Activated CD4-positive, alpha-beta T cell treated with anti-CD3 and anti-CD28 coated beads for 36 hours (primary cell): ENCODE results near the gene SMIM1. TPM values are rescaled to one million over a fixed set of nuclear protein-coding genes. Genes with fewer than 3 reads are reported as not detected.
"Not testable (repeated sequence)": the region's sequence is repeated elsewhere in the genome, so short reads cannot be mapped to it uniquely, and the experiment has no call there.

ENCODE experiments used
- ATAC-seq: fragments of 200-7000 bp; cut with Tn5 transposase; one replicate; pipeline ENCODE4 v1.10.0; 2021; ENCODE audit warnings: mild to moderate bottlenecking, moderate library complexity
- CTCF ChIA-PET: fragments of 350-600 bp; sonication (Branson Sonifier 250); formaldehyde crosslinking; loops from one replicate; lab custom pipeline; 2021; ENCODE audit warnings: antibody characterized with exemption; lab: Charles Lee
- POLR2A ChIA-PET: fragments of 350-600 bp; sonication (Branson Sonifier 250); formaldehyde crosslinking; loops from one replicate; lab custom pipeline; 2021; ENCODE audit warnings: antibody characterized with exemption, inconsistent platforms; lab: Charles Lee
- DNase-seq: peaks from one replicate; pipeline ENCODE4 v3.0.0-alpha.2; 2020
- H3K27ac Mint-ChIP-seq: one replicate; pipeline ENCODE4 v1.8.0; 2021; ENCODE audit warnings: mixed read lengths
- H3K27me3 Mint-ChIP-seq: one replicate; pipeline ENCODE4 v1.8.0; 2021; ENCODE audit warnings: mixed read lengths
- H3K36me3 Mint-ChIP-seq: one replicate; pipeline ENCODE4 v1.8.0; 2021; ENCODE audit warnings: low read depth, mixed read lengths
- H3K4me1 Mint-ChIP-seq: one replicate; pipeline ENCODE4 v1.8.0; 2021; ENCODE audit warnings: mixed read lengths
- H3K4me3 Mint-ChIP-seq: one replicate; pipeline ENCODE4 v1.8.0; 2021; ENCODE audit warnings: mild to moderate bottlenecking, moderate library complexity, mixed read lengths
- H3K9me3 Mint-ChIP-seq: one replicate; pipeline ENCODE4 v1.8.0; 2021; ENCODE audit warnings: low read depth, mixed read lengths
- intact Hi-C, 2 experiments: fragments of 100-400 bp; cut with DNase I in 1 of 2; cut with micrococcal nuclease in 1 of 2; formaldehyde crosslinking; loops; one replicate each; pipeline versions ENCODE4 v1.14.2 to v1.15.1; 2022 to 2024; cut with DNase I, micrococcal nuclease
- total RNA-seq, 2 experiments: library from RNA; stranded (reverse); gene quantifications; one replicate each; pipeline ENCODE4 v1.2.3, GENCODE V29; 2021

Gene SMIM1
- total RNA-seq, 2 experiments from 2014 or later = 3.0 to 4.2 TPM

DNA sequence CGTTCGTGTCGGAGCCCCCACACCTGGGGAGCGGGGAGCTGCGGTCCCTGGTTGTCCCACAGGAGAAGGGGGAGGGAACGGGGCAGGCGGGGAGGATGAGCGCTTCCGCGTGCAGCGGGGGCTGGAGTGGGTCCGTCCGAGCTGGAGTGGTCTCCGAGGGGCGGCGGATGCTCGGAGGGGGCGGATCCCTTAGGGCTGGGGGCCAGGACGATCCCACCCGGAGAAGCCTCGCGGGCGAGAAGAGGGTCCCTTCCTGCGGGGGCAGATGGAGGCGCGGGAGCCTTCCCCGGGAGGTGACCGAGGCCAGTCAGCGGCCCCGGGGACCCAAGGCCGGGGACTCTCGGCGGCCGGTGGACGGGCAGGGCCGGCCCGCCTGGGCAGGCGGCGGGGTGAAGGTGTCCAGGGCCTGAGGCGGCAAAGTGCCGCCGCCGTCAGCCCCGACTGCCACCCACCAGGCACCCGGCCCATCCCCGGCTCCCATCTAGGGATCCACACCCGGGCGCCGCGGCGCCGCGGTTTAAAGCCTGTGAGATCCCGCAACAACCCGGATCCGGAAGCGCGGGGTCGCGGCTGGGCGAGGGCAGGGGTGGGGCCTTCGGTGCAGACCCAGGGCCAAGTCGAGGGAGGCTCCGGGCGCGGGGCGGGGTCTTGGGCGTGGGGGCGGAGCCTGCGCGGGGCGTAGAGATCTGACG lies 25.6 kb upstream of the SMIM1 start:
- ChIA-PET CTCF (no interaction called here), POLR2A (no interaction called here)
- no peaks in the 10 kb centered on the region for H3K27me3 Mint-ChIP-seq

DNA sequence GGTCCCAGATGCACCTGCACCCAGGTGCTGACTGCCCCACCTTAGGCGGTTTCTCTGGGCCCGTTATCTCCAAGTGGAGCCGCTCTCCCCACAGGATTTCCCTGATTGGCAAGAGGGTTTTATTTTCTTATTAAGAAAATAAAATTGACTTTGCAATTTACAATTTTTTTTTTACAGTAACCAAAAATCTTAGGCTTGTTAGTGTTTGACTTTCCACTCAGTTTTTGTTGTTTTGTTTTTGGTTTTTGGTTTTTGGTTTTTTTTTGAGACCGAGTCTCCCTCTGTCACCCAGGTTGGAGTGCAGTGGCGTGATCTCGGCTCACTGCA lies 25.1 kb upstream of the SMIM1 start:
- intact Hi-C loops = loop anchor here (1.0 kb wide), 7 partner anchors 25 to 216 kb away; partner anchors contain the start of genes LRRC47 (in 2 of the 2), C1orf174 (in 1 of the 2), CEP104 (in 1 of the 2) and DFFB (in 1 of the 2)
- Mint-ChIP-seq H3K27ac (no peak overlapping the region), H3K4me1 (peaks cover 32% of the 10 kb centered on the region), H3K9me3 (no peaks in the 10 kb centered on the region), H3K27me3 (no peaks in the 10 kb centered on the region), H3K36me3 (no peaks in the 10 kb centered on the region), H3K4me3 (peak overlapping the region; percentile 77)
- DNase-seq (no peak), ATAC-seq (no peak)
- POLR2A ChIA-PET = no interaction called here
- CTCF ChIA-PET = interaction anchor here (0.8 kb wide), 1 partner anchor 52 kb away, joined by 3 read pairs; no protein-coding TSS in a partner anchor

More for the DNA sequence above, 25.6 kb upstream of the SMIM1 start:
- H3K4me1 Mint-ChIP-seq = peaks cover 32% of the 10 kb centered on the region
- peak overlapping the region; percentile 51 for H3K27ac Mint-ChIP-seq
- ATAC-seq (peak; percentile 99), DNase-seq (peak; percentile 95)
- H3K36me3 Mint-ChIP-seq = no peaks in the 10 kb centered on the region
- peak overlapping the region; percentile 77 for H3K4me3 Mint-ChIP-seq
- intact Hi-C loops = loop anchor here (1.0 kb wide), 7 partner anchors 25 to 216 kb away; partner anchors contain the start of genes LRRC47 (in 2 of the 2), C1orf174 (in 1 of the 2), CEP104 (in 1 of the 2) and DFFB (in 1 of the 2)
- H3K9me3 Mint-ChIP-seq = no peaks in the 10 kb centered on the region

DNA sequence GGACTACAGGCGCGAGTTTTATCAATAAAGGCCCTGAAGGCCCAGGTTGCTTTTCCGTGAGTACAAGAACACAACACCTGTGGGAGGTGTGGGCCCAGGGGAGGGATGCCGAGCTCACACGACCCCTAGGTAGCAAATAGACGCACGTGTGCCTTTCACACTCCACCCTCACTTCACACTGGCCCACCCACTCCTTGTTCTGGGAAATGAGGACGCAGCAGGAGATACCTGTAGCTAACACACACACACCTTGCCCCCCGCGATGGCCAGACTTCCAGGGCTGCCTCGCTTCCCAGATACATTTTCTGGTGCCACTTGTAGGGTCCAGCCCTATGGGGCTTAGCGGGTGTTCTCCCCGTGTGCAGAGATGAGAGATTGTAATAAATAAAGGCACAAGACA lies 24.6 kb upstream of the SMIM1 start:
- CTCF ChIA-PET = interaction anchor here (0.8 kb wide), 1 partner anchor 53 kb away, joined by 3 read pairs; no protein-coding TSS in a partner anchor
- ATAC-seq = no peak
- Mint-ChIP-seq H3K9me3 (no peaks in the 10 kb centered on the region), H3K4me3 (peak overlapping the region; percentile 77), H3K27me3 (no peaks in the 10 kb centered on the region), H3K4me1 (peaks cover 32% of the 10 kb centered on the region), H3K36me3 (no peaks in the 10 kb centered on the region), H3K27ac (no peak overlapping the region)
- POLR2A ChIA-PET = no interaction called here
- no peak for DNase-seq
- intact Hi-C loops = loop anchor here (1.0 kb wide), 7 partner anchors 24 to 217 kb away; partner anchors contain the start of genes LRRC47 (in 2 of the 2), C1orf174 (in 1 of the 2), CEP104 (in 1 of the 2) and DFFB (in 1 of the 2)

DNA sequence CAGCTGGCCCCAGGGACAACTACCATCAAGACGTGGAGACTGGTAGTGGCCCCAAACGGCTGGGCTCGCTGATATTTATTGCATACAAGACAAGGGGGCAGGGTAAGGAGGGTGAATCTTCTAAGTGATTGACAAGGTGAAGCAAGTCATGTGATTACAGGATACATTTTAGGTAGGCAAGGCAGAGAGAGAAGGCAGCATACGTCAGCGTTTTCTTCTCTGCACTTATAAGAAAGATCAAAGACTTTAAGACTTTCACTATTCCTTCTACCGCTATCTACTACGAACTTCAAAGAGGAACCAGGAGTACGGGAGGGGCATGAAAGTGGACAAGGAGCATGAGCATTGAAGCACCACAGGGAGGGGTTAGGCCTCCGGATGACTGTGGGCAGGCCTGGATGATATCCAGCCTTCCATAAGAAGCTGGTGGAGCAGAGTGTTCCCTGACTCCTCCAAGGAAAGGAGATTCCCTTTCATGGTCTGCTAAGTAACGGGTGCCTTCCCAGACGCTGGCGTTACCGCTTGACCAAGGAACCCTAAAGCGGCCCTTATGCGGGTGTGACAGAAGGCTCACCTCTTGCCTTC lies 24.1 kb upstream of the SMIM1 start:
- H3K36me3 Mint-ChIP-seq, intact Hi-C loops, H3K9me3 Mint-ChIP-seq, ATAC-seq, DNase-seq, H3K27ac Mint-ChIP-seq, H3K27me3 Mint-ChIP-seq, POLR2A ChIA-PET: not testable (repeated sequence)
- CTCF ChIA-PET = interaction anchor here (0.8 to 1.2 kb wide), 2 partner anchors 39 to 53 kb away, joined by 3 to 4 read pairs; no protein-coding TSS in a partner anchor
- peaks cover 32% of the 10 kb centered on the region for H3K4me1 Mint-ChIP-seq
- peak overlapping the region; percentile 77 for H3K4me3 Mint-ChIP-seq

- no peaks in the 10 kb centered on the region for H3K27me3 Mint-ChIP-seq
- no peak overlapping the region for H3K4me3 Mint-ChIP-seq
- no peak for ATAC-seq
- no peaks in the 10 kb centered on the region for H3K36me3 Mint-ChIP-seq
- H3K4me1 Mint-ChIP-seq = peaks cover 28% of the 10 kb centered on the region
- no peak for DNase-seq
- no peaks in the 10 kb centered on the region for H3K9me3 Mint-ChIP-seq
- H3K27ac Mint-ChIP-seq = no peak overlapping the region
- ChIA-PET POLR2A (no interaction called here), CTCF (interaction anchor here (1.2 kb wide), 1 partner anchor 38 kb away, joined by 4 read pairs; no protein-coding TSS in a partner anchor)
- intact Hi-C loops = no loop called here
Observed at GRCh38 chr1:3749512-3749911, 23.0 kb upstream of the SMIM1 start.

DNA sequence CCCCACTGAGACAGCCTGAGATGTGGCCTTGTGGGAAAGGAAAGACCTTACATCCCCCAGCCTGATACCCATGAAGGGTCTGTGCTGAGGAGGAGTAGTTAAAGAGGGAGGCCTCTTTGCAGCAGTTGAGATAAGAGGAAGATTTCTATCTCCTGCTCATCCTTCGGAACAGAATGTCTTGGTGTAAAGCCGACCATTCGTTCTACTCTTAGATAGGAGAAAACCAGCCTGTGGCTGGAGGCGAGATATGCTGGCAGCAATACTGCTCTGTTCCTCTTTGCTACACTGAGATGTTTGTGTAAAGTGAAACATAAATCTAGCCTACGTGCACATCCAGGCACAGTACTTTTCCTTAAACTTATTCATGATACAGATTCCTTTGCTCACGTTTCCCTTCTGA lies 21.8 kb upstream of the SMIM1 start:
- Mint-ChIP-seq H3K4me3 (no peak overlapping the region), H3K4me1 (peaks cover 16% of the 10 kb centered on the region), H3K27me3 (no peaks in the 10 kb centered on the region), H3K36me3 (no peaks in the 10 kb centered on the region), H3K9me3 (no peaks in the 10 kb centered on the region), H3K27ac (no peak overlapping the region)
- intact Hi-C loops = no loop called here
- ATAC-seq (no peak), DNase-seq (no peak)
- ChIA-PET CTCF (no interaction called here), POLR2A (no interaction called here)

DNA sequence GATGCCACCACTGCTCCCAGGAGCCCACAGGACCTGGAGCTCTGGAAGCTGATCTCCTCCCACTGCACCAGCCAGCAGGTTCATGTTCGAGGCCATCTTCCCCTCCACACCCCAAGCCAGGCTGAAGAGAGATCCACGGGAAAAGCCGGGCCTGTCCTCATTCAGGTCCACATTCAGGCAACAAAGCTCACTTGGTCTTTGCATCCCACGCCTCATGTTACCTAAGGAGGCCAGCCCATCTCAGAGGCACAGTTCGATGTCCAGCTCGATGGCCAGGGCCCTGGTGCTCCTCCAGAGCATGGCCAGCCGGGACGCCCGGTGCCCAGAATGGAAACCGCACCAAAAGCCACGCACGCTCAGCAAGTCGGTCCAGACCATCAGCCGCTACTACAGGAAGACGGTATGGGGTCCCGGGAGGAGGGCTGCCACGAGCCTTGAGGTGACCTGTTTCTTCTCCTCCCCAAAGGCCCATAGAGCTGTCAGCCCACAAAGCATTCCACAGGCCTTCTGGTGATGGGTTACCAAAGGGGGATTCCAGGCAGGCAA lies 20.1 kb upstream of the SMIM1 start, which contains the start of gene CCDC27:
CCDC27 (plus strand) TSS at position 51 of the 546 bp plus-strand sequence; CDS start at position 83, 32 bp downstream.
- H3K4me1 Mint-ChIP-seq = peaks cover 8% of the 10 kb centered on the region
- H3K27me3 Mint-ChIP-seq = no peaks in the 10 kb centered on the region
- ATAC-seq = no peak
- H3K27ac Mint-ChIP-seq = no peak within 1 kb of the TSS
- ChIA-PET CTCF (no interaction called here), POLR2A (no interaction called here)
- intact Hi-C loops = no loop called here
- no peak within 1 kb of the TSS for H3K4me3 Mint-ChIP-seq
- H3K9me3 Mint-ChIP-seq = no peaks in the 10 kb centered on the region
- no peak for DNase-seq
- H3K36me3 Mint-ChIP-seq = no peaks in the 10 kb centered on the region

DNA sequence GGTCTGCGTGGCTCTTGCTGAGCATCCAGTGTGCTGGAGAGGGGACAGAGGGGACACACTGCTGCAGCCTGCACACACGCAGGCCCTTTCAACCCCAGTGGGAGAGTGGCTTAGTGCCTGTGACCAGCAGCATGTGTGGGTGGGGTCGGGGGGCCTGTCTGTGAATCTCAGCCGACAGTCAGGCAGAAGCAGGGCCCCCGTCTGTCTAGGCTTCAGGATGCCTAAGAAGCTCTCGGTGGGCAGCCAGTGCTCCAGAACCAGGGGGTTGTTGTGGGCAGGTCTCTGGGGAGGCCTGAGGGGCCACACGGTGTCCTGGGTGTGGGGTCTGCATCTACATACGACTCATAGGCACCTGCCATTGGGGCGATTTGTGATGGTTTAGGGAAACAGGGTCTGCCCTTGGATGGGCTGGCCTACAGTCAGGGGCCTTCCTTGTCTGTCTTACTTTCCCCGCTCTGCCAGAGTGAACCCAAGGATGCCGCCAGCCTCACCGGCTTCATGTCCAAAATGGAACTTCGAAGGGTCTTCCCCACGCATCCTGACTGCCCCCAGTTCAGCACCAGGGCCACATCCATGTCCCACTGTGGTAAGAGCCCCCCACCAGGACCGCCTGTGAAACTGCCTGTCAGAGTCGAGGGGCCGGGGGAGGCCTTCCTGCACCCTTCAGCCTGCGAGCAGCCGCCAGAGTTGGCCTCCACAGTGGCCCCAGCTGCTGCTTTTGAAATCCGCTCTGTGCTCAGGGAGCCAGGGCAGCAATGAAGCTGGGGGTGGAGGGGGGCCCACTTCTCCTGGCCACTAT lies 18.7 kb upstream of the SMIM1 start:
- ATAC-seq (no peak), DNase-seq (no peak)
- Mint-ChIP-seq H3K4me3 (no peak overlapping the region), H3K27me3 (no peaks in the 10 kb centered on the region), H3K9me3 (no peaks in the 10 kb centered on the region), H3K36me3 (no peaks in the 10 kb centered on the region), H3K27ac (no peak overlapping the region), H3K4me1 (no peaks in the 10 kb centered on the region)
- CTCF ChIA-PET = no interaction called here
- POLR2A ChIA-PET = no interaction called here
- intact Hi-C loops = no loop called here

DNA sequence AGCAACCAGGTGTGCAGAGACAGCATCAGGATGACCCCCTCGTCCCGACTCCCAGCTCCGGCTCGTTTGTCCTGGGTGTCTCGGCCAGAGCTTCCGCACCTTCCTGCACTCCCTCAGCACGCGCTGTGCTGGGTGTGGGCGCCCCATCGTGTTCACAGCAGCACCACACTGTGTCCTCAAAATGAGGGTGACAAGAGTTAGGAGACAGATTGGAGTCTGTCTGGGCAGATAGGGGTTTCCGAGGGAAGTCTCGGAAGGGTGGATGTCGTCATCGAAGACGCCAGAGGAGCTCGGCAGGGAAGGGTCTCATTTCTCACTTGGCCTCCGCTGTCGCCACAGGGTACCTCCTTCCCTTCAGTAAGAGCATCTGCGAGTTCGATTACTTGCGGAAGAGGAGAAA lies 16.2 kb upstream of the SMIM1 start:
- H3K36me3 Mint-ChIP-seq = no peaks in the 10 kb centered on the region
- POLR2A ChIA-PET = no interaction called here

DNA sequence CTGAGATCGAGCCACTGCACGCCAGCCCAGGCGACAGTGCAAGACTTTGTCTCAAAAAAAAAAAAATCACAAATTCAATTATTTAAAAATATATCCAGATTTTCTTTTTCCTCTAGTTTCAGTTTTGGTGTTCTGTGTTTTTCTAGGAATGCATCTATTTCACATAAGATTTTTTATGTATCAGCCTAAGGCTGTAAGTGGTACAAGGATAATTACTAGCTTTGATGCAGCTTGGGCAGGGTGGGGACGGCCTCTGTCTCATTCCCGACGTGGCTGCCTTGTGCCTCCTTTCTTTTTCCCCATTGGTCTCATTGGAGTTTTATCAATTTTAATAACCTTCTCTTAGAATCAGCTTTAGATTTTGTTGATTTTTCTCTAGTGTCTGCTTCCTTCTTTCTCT lies 13.4 kb upstream of the SMIM1 start:
- Mint-ChIP-seq H3K4me1 (no peaks in the 10 kb centered on the region), H3K9me3 (no peaks in the 10 kb centered on the region), H3K4me3 (no peak overlapping the region), H3K36me3 (no peaks in the 10 kb centered on the region), H3K27me3 (peaks cover 12% of the 10 kb centered on the region), H3K27ac (no peak overlapping the region)
- ChIA-PET POLR2A (no interaction called here), CTCF (interaction anchor here (0.6 to 1.3 kb wide), 2 partner anchors 23 to 133 kb away, joined by 3 to 4 read pairs; no protein-coding TSS in a partner anchor)
- DNase-seq (no peak), ATAC-seq (no peak)
- intact Hi-C loops = no loop called here

More for the DNA sequence above, 16.2 kb upstream of the SMIM1 start:
- no peak overlapping the region for H3K4me3 Mint-ChIP-seq
- no peak for DNase-seq
- CTCF ChIA-PET = no interaction called here
- intact Hi-C loops = no loop called here
- H3K27me3 Mint-ChIP-seq = peaks cover 11% of the 10 kb centered on the region
- no peaks in the 10 kb centered on the region for H3K4me1 Mint-ChIP-seq
- ATAC-seq = no peak
- no peaks in the 10 kb centered on the region for H3K9me3 Mint-ChIP-seq
- no peak overlapping the region for H3K27ac Mint-ChIP-seq

GRCh38 chr1:3759796-3760195 lies 12.8 kb upstream of the SMIM1 start:
- DNase-seq (no peak), ATAC-seq (no peak)
- POLR2A ChIA-PET = no interaction called here
- Mint-ChIP-seq H3K27me3 (peaks cover 14% of the 10 kb centered on the region), H3K4me3 (no peak overlapping the region), H3K9me3 (no peaks in the 10 kb centered on the region), H3K27ac (no peak overlapping the region), H3K4me1 (no peaks in the 10 kb centered on the region), H3K36me3 (no peaks in the 10 kb centered on the region)
- intact Hi-C loops = no loop called here
- CTCF ChIA-PET = interaction anchor here (0.6 to 1.3 kb wide), 2 partner anchors 24 to 133 kb away, joined by 3 to 4 read pairs; no protein-coding TSS in a partner anchor
